HG02588 (cell line): ENCODE measurements around the gene UBL5.

ENCODE experiments used
- ATAC-seq: cut with Tn5 transposase; IDR thresholded peaks from one replicate; pipeline ENCODE4 v1.9.1; 2021; ENCODE audit warnings: mild to moderate bottlenecking, moderate library complexity; ENCODE audit not compliant: unreplicated experiment

UBL5 gene

DNA sequence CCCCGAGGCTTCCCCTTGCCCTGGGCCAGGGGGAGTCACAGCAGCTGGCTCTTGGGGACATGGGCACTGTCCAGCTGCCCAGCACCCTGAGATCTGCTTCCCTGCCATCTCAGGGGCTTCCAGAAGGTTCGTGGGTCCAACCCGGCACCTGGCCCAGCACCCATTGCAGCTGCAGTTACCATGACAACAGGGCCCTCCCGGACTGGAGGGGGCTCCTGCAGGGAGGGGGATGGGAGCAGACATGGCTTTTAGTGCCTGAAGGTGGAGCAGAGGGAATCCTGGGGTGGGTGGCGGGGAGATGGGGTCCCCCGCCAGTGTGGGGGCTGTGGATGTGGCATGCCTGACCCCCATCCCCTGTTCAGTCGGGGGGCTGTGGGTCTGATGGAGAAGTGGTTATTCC lies 22.1 kb downstream of the UBL5 start:
- ATAC-seq: no peak

DNA sequence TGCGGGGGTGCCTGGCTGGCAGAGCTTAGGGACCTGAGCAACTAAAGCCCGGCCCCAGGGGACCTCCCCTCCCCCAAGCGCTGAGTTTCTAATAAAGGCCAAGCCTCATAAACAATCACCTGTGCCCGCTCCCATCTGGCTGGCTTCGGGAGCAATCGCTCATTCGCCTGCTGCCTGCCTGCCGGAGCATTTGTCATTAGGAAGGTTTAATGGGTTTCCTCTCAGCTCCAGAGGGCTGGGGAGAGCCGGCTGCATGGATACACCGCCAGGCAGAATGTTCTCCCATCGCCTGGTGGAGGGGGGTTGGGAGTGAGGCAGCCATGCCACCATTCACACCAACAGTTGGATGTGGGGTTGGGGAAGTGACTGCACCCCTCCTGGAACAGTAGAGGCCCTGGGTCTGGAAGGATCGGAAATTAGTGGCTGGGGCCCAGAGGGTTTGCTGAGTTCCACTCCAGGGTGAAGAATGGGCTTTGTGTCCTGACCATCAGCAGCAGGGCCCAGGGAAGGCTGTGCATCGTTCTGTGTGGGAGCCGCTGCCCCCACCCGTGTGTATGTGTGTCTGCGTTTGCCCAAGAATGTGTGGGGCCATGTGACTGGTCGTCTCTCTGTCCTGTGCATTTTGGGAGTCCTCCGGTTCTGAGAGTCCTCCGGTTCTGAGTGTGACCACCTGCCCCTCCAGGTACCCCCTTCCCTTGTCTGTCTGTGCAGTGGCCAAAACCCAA lies 22.7 kb downstream of the UBL5 start:
- no peak for ATAC-seq

DNA sequence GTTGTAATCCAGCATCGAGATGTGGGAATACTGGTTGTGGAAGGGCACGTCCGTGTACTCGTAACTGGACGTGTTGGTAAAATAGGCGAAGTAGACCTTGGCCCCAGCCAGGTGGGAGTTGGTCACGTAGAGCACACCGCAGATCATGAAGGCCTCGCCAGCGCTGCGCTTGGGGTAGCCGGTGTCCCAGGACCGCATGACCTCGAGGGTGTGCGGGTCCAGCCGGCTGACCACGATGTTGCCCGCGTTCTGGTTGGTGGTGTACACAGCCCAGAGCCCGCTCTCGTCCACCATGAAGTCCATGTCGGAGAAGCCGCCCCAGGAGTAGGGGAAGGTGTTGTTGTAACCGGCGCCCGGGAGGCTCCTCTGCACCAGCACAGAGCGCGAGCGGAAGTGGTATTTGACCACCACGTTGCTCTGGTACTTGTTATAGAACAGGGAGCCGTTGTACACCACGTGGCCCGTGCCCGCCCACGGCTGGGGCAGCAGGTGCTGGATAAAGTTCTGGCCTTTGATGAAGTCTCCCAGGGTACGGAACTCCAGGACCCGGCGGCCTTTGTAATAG lies 26.6 kb downstream of the UBL5 start:
- ATAC-seq: no peak

DNA sequence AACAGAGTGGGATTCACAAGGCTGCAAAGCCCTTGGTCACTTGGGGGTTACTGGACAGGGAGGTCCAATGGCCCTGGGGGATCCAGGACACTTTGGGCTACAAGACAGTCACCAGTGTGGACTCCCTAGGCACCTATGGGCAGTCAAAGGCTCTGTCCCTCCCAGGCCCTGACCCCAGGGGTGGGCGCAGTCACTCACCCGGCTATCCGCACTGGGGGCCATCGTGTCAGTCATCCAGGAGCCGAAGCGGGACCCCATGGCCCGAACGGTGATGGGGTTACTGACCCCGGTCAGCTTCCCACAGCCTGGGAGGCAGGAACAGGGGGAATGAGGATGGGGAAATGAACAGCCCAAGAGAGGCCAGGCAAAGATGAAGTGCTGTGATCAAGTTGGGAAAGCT lies 28.9 kb downstream of the UBL5 start:
- no peak for ATAC-seq

DNA sequence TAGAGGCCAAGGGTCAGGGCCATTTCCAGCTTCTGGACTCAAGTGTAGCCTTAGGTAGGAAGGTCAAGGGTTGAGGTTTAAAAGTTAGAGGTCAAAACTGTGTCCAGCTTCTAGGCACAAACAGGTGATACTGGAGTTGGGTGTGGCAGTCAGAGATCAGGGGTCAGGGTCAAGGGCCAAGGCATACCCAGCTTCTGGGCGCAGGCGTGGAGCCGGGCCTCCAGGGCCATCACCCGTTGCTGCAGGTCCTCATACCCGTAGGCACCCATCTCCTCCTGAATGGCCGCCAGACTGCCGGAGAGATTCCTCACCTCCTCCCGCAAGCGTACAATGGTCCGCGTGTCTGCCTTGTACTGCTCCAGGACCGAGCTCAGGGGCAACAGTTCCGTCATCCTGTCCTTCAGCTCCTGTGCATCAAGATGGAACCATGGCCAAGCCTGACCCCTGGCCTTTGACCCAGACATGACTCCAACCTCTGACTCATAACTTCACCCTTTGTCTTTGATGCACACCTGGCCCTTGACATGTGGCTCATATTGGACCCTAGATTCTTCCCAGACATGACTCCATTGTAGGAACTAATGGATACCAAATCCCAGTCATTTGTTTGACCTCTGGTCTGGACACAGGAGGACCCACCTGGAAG lies 29.5 kb downstream of the UBL5 start:
- ATAC-seq: no peak

DNA sequence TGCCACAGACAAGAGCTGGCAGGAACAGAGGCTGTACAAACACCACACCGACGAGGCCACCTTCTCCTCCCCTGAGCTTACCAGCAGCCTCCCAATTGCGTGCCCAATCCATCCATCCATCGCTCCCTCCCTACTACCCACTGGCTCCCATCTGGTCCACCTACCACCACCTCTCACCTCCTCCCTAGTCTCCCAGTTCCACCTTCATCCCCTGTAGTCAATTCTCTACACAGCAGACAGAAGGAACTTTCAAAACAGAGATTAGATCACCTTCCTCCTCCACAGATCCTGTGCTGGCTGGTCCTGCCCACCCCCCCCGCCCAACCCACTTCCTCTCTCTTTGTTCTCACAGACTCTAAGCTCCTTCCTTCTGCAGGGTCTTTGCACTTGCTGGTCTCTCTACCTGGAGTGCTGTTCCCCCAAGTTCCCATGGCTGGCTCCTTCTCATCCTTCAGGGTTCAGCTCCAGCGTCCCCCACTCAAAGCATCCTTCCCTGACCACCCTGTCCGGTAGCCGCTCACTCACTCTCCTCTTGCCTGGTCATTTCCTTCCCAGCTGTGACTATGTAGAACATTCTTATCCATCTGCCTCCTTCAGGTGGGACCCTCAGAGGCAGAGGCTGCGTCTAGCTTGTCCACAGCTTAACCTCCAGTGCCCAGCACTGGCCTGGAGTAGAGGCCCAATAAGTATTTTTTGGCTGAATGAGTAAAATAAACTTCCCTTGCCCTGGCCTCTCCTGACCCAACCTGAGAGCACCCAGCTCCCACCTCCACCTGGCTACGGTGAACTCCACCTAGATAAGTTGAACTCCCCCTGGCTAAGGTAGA lies 30.4 kb downstream of the UBL5 start:
- ATAC-seq: no peak

DNA sequence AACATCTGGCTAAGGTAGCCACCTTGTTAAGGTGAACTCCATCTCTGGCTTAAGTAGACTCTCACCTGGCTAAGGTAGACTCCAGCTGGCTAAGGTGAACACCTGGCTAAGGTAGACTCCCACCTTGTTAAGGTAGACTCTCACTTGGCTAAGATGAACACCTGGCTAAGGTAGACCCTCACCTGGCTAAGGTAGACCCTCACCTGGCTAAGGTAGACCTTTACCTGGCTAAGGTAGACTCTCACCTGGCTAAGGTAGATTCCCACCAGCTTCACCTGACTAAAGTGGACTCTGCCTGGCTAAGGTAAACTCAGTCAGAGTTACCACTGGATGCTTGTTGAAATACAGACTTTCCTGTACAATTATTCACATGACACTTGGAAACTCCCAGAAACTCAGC lies 31.0 kb downstream of the UBL5 start:
- ATAC-seq: no peak

DNA sequence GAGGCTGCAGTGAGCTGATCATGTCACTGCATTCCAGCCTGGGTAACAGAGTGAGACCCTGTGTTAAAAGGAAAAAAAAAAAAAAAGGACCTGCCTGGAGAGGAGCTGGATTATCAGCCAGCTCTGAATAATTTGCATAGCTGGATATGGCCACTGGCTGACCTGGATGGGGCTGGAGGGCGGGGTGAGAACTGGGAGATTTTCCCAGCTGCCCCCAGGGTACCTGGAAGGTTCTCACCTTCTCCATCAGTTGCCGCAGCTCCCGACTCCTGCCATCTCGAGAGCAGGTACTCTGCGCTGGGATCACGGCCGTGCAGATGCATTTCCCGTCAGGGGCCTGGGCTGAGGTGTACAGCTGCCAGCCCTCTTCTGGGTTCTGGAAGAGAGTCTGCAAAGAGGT lies 32.7 kb downstream of the UBL5 start:
- no peak for ATAC-seq

DNA sequence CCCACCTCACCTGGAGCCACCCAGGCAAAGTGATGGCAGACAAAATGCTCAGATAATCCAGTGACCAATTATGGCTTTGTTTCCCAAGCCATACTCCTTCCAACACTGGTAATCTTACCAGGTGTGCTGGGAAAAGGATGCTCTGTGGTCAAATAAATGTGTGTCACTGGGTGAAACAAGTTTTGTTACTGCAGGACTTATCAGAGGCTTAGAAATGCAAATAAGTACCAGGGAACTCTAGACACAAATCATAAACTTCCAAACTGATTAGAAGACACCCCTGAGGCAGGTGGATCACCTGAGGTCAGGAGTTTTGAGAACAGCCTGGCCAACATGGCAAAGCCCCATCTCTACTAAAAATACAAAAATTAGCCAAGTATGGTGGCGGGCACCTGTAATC lies 33.8 kb downstream of the UBL5 start:
- ATAC-seq: no peak

DNA sequence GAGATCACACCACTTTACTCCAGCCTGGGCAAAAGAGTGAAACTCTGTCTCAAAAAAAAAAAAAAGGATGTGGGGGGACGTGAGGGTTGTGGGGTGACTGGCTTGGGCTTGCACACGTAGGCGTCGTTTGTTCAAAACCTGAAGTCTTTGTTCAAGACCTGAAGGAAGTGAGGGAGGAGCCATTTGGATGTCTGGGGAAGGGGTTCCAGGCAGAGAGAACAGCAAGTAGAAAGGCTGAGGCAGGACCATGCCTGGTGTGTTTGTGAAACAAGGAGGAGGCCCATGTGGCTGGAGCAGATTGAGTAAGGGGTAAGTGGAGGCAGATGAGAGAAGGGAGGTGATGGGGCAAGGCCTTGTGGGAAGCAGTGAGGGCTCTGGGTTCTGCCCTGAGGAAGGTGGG lies 35.2 kb downstream of the UBL5 start:
- ATAC-seq: no peak

DNA sequence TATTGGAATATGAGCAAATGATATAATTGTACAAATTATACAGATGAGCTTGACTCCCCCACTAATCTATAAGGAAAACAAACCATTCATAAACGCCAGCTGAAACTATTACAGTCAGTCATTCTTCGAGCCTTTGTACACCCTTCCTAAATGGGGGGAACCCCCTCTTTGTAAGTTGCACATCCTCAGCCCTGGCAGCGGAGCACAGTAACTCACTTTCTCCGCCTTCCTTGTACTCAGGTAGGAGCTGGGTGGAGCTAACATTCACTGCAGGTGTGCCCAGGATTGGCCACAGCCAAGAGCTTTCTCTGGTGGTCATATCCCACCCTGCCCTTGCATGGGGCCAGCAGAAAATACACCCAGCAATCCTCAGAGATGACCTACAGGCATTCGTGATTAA lies 36.0 kb downstream of the UBL5 start:
- no peak for ATAC-seq

DNA sequence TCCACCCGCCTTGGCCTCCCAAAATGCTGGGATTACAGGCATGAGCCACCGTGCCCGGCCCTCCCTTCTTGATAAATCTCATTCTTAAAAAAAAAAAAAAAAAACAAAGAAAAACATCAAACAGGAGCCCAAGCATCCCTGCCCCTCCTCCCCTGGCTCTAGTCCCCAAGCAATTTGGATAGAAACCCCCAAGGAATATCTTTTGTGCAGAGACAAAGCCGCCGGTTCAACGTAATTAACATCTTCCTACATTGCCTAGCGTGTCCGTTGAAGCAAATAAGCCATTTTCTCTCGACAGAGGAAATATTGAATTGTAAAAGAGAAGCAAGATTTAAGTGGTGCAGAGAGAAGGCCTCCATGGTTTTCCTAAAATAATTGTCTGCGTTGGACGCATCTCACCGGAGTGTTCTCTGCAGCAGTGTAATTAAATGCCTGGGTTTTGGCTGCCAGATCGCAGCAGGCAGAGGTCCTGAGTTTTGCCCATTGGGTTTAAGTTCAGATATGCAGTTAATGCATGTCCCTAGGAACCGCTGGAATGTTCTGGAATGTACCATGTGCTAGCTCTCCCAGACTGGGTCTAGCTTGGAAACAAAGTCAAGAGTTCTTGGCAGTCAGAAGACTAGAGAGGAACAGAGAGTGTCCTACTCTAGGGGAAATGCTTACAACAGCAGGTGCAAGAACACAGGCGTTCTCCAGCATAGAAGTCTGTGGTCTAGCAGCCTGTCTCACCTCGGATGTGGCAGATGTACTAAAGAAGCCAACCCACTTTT lies 38.2 kb downstream of the UBL5 start:
- ATAC-seq: no peak

DNA sequence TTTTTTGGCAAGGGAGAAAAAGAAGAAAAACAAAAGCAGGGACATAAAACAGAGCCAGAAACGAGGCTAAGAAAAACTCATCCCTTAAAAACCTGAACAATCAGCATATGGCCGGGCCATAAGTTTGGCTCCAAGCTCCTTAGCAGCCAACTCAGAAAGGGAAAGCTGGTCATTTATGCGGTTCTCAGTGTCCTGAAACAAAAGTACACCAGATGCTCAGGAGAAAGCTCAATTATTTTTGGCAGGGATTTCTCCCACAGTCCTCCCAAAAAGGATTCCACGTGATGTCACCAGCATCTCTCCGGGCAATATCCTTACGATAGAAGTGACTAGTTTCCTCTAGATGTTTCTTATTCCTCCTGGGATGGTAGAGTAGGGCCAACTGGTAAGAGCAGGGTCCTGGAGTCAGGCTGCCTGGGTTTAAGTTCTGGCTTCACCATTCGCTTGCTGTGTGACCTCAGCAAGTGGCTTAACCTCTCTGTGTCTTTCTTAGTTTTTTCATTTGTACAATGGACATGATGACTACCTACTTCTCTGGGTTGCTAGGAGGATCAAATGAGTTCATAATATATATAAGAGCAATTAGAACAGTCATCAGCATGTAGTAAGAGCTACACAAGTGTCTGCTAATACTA lies 41.4 kb downstream of the UBL5 start:
- no peak for ATAC-seq

DNA sequence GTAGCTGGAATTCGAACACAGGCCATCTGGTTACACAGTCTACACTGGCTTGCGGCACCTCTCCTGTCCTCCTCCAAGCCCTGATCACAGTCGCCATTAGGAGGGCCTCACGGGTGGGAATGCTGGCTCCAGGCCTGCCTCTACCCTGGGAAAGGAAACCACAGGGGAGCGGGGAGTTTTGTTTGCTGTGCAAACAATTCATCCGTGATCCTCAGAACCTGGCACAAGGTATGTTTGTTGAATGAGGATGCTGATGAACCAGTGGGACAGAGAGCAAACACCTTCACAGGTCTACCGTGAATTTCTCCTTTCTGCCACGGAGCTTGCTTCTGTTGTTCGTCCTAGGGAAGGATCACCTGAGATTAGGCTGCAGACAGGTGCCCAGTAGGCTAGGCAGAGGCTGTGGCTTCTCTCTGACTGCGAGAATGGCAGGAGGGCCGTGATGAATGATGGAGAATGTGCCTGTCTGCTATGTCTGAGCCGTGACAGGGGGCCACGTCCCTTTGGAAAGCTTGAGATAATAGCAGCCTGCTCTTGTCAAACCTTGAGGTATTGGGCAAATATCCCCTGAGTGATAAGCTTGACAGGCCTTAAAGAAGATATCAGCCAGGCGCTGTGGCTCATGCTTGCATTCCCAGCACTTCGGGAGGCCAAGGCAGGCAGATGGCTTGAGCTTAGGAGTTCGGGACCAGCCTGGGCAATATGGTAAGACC lies 44.1 kb downstream of the UBL5 start:
- ATAC-seq: no peak

DNA sequence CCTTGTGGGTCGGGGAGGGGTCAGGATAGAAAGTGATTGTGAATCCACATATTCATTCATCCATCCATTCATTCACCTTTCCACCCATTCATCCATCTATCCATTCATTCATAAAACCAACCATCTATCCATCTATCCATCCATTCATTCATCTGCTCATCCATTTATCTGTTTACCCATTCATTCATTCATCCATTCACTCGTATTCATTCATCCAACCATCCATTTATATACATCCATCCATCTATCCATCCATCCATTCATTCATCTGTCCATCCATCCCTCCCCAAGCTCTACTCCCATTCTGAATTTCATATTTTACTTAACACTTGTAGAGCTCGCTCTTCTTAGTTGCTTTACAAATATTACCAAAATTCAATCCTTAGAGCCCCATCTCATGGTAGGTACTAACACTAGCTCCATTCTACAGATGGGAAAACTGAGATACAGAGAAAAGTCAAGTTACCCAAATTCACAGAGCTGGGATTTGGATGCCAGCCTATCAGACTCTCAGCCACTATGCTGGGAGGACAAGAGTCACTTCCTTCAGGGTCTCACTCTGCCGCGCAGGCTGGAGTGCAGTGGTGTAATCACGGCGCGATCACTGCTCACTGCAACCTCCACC lies 45.0 kb downstream of the UBL5 start:
- ATAC-seq: no peak

DNA sequence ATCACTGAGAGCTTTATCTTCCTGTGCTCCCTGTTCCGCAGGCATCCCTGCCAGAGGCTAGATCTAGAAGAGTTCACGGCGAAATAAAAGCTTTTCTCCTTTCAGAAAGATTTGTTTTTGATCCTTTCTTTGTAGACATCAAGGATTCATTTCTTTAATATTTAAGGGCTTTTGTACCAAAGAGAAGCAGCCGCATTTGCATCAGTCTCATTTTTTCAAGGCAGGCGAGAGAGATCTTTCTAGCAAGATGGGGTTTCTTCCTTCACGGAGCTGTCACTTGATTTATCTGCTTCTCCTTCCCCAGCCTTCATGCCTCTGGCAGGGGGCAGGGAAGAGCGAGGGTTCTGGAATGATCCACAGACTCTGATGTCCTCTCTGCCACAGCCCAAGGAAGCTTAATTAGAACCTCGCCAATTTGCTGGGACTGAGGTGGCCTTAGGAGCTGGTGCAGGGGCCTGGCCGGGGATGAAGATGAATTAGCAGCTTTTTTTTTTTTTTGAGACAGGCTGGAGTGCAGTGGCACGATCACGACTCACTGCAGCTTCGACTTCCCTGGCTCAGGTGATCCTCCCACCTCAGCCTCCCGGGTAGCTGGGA lies 47.4 kb downstream of the UBL5 start:
- no peak for ATAC-seq

DNA sequence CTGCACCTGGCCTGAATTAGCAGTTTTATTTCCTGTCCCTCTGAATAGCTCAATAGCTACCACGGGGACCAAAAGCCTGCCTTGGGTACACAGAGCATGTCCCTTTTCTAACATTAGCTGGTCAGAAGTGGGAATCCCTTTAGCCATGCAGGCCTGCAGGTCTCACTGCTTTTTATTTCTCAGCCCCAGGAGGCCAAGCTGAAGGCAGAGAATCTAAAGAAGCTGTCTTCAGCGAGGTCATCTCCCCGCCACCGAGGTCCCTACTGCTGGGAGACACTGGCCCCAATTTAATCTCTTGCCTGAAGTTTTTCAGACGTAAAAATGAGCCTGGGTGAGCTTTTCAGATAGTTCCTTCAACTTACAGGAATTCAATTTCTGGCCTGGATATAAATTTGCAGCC lies 48.1 kb downstream of the UBL5 start:
- no peak for ATAC-seq

DNA sequence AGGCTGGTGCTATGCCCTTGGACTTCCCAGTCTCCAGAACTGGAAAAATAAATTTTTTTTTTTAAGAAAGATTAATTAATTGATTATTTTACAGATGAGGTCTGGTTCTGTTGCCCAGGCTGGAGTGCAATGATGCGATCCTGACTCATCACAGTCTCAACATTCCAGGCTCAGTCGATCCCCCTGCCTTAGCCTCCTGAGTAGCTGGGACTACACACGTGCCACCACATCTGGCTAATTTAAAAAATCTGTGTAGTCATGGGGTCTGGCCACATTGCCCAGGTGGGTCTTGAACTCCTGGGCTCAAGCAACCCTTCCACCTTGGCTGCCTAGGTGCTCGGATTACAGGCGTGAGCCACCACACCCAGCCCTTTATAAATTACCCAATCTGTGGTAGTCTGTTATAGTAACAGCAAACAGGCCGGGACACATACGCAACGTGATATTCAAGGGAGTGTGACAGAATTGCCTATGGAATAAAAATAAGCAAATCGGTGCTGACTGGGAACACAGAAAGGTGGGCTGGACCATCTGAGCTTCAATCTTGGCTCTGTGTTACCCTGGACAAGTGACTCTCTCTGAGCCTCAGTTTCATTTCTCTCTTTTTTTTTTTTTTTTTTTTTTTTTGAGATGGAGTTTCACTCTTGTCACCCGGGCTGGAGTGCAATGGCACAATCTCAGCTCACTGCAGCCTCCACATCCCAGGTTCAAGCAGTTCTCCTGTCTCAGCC lies 50.2 kb downstream of the UBL5 start:
- no peak for ATAC-seq
